Right atrium auricular region (tissue), 2 donors: ENCODE data around the gene CRB1. TPM values are rescaled to one million over a fixed set of nuclear protein-coding genes. Genes with fewer than 3 reads are reported as not detected.

Experiments
- DNase-seq: peaks from one replicate; pipeline ENCODE4 v3.0.0-alpha.2; 2019; ENCODE audit warnings: low spot score
- H3K27ac ChIP-seq, 2 donors: fragments of 200-600 bp; sonication (generic); 1 replicate in 1 of 2; 2 replicates in 1 of 2; pipeline ENCODE4 v1.5.1; 2016 to 2019
- H3K27me3 ChIP-seq, 2 donors: fragments of 200-600 bp; sonication (generic); one replicate each; pipeline versions ENCODE4 v1.5.1 to v1.6.0; 2017 to 2019
- H3K36me3 ChIP-seq: fragments of 200-600 bp; sonication (generic); one replicate; pipeline ENCODE4 v1.5.1; 2016
- H3K4me1 ChIP-seq, 2 donors: fragments of 200-600 bp; sonication (generic); one replicate each; pipeline versions ENCODE4 v1.5.1 to v1.6.0; 2017 to 2019
- H3K4me3 ChIP-seq, 2 donors: fragments of 200-600 bp; sonication (generic); 1 replicate in 1 of 2; 2 replicates in 1 of 2; pipeline ENCODE4 v1.5.1; 2017 to 2019; ENCODE audit warnings: mild to moderate bottlenecking in 1 of 2, moderate library complexity in 1 of 2
- H3K9me3 ChIP-seq, 2 donors: fragments of 200-600 bp; sonication (generic); one replicate each; pipeline ENCODE4 v1.5.1; 2019
- total RNA-seq, 2 donors: library from RNA; depleted of rRNA; stranded (reverse); fragments of >200 nt; gene quantifications; one replicate each; pipeline ENCODE4 v1.1.0, GENCODE V29; 2016
- TF ChIP-seq, protein P1 (sequence below), 2 donors: fragments of 200-600 bp; sonication (generic); IDR thresholded peaks; one replicate each; pipeline ENCODE4 v1.5.1; 2019; ENCODE audit warnings: antibody characterized with exemption in 2 of 2

CRB1 gene
- total RNA-seq, 2 donors from 2014 or later = 0.11 to 0.75 TPM

DNA sequence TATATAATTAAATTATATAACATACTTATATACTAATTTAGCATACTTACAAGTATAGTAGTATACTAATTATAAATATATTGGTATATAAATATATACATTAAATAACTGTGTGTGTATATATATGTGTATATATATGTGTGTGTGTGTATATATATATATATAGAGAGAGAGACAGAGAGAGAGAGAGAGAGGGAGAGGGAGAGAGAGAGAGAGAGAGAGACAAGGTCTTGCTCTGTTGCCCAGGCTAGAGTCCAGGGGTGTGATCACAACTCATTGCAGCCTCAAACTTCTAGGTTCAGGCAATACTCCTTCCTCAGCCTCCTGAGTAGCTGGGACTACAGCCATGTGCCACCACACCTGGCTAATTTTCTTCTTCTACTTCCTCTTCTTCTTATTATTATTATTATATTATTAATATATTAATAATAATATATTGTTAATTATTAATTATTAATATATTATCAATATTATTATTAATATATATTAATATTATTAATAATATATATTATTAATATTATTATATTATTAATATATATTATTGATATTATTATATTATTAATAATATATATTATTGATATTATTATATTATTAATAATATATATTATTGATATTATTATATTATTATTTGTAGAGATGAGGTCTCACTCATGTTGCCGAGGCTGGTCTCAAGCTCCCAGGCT, 185.5 kb downstream of the CRB1 start:
- Histone ChIP-seq H3K9me3 (no peaks in the 10 kb centered on the region), H3K27ac (no peak overlapping the region), H3K4me3 (no peak overlapping the region), H3K27me3 (no peaks in the 10 kb centered on the region), H3K4me1 (no peaks in the 10 kb centered on the region), H3K36me3 (no peaks in the 10 kb centered on the region)
- TF ChIP-seq, protein P1, sequence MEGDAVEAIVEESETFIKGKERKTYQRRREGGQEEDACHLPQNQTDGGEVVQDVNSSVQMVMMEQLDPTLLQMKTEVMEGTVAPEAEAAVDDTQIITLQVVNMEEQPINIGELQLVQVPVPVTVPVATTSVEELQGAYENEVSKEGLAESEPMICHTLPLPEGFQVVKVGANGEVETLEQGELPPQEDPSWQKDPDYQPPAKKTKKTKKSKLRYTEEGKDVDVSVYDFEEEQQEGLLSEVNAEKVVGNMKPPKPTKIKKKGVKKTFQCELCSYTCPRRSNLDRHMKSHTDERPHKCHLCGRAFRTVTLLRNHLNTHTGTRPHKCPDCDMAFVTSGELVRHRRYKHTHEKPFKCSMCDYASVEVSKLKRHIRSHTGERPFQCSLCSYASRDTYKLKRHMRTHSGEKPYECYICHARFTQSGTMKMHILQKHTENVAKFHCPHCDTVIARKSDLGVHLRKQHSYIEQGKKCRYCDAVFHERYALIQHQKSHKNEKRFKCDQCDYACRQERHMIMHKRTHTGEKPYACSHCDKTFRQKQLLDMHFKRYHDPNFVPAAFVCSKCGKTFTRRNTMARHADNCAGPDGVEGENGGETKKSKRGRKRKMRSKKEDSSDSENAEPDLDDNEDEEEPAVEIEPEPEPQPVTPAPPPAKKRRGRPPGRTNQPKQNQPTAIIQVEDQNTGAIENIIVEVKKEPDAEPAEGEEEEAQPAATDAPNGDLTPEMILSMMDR (IDR thresholded peaks at IDR 0.05) = no peak
- no peak for DNase-seq

DNA sequence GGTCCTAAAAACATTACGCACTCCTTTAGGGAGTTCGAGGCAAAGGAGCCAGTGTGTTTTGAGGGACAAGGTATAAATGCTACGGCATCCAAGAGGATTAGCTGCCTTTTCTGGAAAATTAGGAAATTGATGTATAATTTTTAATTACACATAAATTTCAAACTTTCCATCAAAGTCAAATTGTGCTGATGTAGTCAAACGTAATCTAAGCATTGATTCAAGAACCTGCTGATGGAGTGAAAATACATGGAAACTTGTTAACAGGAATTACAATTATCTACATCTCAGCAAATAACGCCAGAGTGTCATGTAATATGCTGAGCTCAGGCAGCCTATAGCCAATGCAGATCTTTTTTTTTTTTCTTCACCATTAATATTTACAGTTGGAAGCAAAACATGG, 194.5 kb downstream of the CRB1 start:
- TF ChIP-seq, protein P1 (IDR thresholded peaks at IDR 0.05) = no peak
- H3K27ac ChIP-seq = no peak overlapping the region
- H3K4me1 ChIP-seq = no peaks in the 10 kb centered on the region
- no peak overlapping the region for H3K4me3 ChIP-seq
- no peak for DNase-seq
- no peaks in the 10 kb centered on the region for H3K27me3 ChIP-seq
- H3K9me3 ChIP-seq = no peaks in the 10 kb centered on the region
- H3K36me3 ChIP-seq = no peaks in the 10 kb centered on the region

DNA sequence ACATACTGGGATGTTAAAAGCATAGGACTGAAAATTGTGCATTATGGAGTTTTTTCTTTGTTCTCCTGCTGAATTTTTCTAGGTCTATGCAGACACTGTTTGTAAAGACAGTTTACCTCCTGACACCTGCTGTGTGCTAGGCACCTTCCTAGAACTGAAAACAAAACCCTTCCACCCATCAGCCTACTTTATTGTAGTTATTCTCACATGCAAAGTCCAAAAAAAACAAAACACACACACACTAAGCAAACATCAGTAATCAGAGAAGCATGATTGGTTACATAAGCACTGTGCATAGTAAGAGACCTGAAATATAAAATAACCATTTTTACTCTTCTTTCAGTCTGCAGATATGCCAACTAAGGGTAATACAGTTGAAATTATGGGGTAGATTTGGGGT, 195.1 kb downstream of the CRB1 start:
- no peak for DNase-seq
- Histone ChIP-seq H3K27me3 (no peaks in the 10 kb centered on the region), H3K9me3 (no peaks in the 10 kb centered on the region), H3K4me1 (no peaks in the 10 kb centered on the region), H3K36me3 (no peaks in the 10 kb centered on the region), H3K4me3 (no peak overlapping the region), H3K27ac (no peak overlapping the region)
- TF ChIP-seq, protein P1 (IDR thresholded peaks at IDR 0.05) = no peak

DNA sequence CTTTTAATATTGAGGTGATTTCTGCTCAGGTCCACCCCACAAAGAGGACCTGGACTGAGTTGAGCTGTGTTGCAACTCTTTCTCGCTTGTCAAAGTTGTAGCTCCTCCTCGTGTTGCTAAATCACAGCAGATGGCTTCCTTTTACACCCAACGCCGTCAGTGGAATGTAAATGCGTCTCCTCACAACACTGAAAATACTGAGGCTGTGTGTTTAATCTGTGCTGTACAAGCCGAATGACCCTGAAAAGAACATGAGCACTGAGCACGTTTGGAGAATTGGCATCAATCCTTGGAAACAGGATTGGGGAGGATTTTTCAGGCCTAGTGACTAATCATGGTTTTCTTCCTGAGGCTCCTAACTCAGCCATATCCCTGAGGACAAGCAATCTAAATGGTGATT, 196.0 kb downstream of the CRB1 start:
- H3K36me3 ChIP-seq = no peaks in the 10 kb centered on the region
- H3K4me3 ChIP-seq = no peak overlapping the region
- DNase-seq = no peak
- no peaks in the 10 kb centered on the region for H3K9me3 ChIP-seq
- no peaks in the 10 kb centered on the region for H3K27me3 ChIP-seq
- TF ChIP-seq, protein P1 (IDR thresholded peaks at IDR 0.05) = no peak
- no peaks in the 10 kb centered on the region for H3K4me1 ChIP-seq
- H3K27ac ChIP-seq = no peak overlapping the region

DNA sequence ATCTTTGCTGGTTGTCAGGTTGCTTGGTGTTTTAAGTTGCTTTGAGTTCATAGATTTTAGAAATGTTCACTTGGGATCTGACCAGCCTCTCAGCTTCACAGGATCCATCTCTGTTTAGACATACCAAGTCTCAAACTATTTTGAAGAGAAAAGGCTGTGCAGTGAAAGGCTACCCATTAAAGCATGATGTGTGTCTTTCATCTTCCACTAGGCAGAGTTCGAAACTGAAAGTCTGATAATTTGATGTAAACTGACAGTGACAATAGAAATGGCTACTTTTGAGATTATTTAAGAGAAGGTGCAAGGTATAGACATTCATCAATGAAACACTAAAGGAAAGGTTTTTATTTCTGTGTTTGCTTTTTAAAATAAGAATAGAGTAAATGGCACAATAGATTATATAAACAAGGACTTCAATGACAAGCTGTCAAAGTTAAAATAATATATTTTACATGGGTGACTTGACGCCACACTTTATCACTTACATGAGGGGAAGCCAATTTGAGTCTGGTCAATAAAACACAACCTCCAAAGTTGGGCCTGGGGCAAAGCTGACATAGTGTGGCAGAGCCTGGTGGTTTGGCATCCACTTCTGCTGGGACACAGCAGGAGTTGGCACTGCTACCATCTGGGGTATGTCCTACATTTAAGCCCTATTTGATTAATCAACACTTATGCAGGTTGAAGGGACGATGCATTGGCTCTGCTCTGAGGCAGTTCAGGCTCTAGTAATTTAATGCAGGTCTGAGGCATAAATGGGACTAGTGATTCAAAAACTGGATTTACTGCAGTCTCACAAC, 197.7 kb downstream of the CRB1 start:
- no peak overlapping the region for H3K4me3 ChIP-seq

More for the DNA sequence above, 197.7 kb downstream of the CRB1 start:
- no peaks in the 10 kb centered on the region for H3K9me3 ChIP-seq
- H3K36me3 ChIP-seq = no peaks in the 10 kb centered on the region
- H3K27ac ChIP-seq = no peak overlapping the region
- DNase-seq = no peak
- no peaks in the 10 kb centered on the region for H3K27me3 ChIP-seq
- no peaks in the 10 kb centered on the region for H3K4me1 ChIP-seq
- TF ChIP-seq, protein P1 (IDR thresholded peaks at IDR 0.05) = no peak
